Type B pancreatic cell (in vitro differentiated cells): ENCODE data around the gene YWHAG. TPM values are rescaled to one million over a fixed set of nuclear protein-coding genes. Genes with fewer than 3 reads are reported as not detected.
"Not testable (repeated sequence)": the region's sequence is repeated elsewhere in the genome, so short reads cannot be mapped to it uniquely, and the experiment has no call there.

Experiments
- DNase-seq: peaks from one replicate; pipeline ENCODE4 v3.0.0; 2021; ENCODE audit warnings: mixed read lengths; ENCODE audit not compliant: unreplicated experiment; ENCODE audit errors: extremely low spot score
- H3K27ac Mint-ChIP-seq: 2 replicates; pipeline ENCODE4 v1.8.0; 2021; ENCODE audit warnings: mild to moderate bottlenecking, mixed read lengths
- H3K27me3 Mint-ChIP-seq: 2 replicates; pipeline ENCODE4 v1.8.0; 2021; ENCODE audit warnings: mixed read lengths
- H3K36me3 Mint-ChIP-seq: 2 replicates; pipeline ENCODE4 v1.8.0; 2021; ENCODE audit warnings: mixed read lengths
- H3K4me1 Mint-ChIP-seq: one replicate; pipeline ENCODE4 v1.8.0; 2021; ENCODE audit warnings: mixed read lengths; ENCODE audit not compliant: unreplicated experiment
- H3K4me3 Mint-ChIP-seq: 2 replicates; pipeline ENCODE4 v1.8.0; 2021; ENCODE audit warnings: mild to moderate bottlenecking, mixed read lengths
- H3K9me3 Mint-ChIP-seq: 2 replicates; pipeline ENCODE4 v1.8.0; 2021; ENCODE audit warnings: mixed read lengths
- total RNA-seq: library from RNA; stranded (reverse); gene quantifications from 2 replicates; pipeline ENCODE4 v1.2.1, GENCODE V29; 2021; ENCODE audit warnings: low replicate concordance
- TF ChIP-seq, protein P1 (sequence below): fragments of 200-600 bp; sonication (generic); conservative IDR thresholded peaks from 2 replicates; pipeline ENCODE4 v1.5.0; 2021; ENCODE audit warnings: antibody characterized with exemption, mild to moderate bottlenecking

YWHAG gene
- total RNA-seq, 1 donor from 2014 or later: 140 TPM

DNA sequence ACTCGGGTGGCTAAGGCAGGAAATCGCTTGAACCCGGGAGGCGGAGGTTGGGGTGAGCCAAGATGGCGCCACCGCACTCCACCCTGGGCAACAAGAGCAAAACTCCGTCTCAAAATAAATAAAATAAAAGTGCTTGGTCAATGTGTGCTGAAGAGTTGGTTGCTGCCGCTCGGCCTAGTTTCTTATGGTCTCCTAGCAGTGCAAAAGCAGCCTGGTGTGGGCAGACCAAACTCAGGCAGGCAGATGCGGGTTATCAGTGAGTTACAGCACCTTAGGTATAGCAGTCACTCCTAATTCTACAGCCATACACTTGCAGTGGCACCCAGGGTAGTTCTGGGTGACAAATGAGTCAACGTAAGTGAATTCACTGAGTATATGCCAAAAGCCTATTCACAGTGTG, 33.7 kb downstream of the YWHAG start:
- Mint-ChIP-seq H3K27me3 (no peaks in the 10 kb centered on the region), H3K4me3 (no peak overlapping the region), H3K36me3 (peaks cover 25% of the 10 kb centered on the region), H3K9me3 (no peaks in the 10 kb centered on the region), H3K4me1 (peaks cover 15% of the 10 kb centered on the region), H3K27ac (no peak overlapping the region)
- DNase-seq: no peak
- TF ChIP-seq, protein P1, sequence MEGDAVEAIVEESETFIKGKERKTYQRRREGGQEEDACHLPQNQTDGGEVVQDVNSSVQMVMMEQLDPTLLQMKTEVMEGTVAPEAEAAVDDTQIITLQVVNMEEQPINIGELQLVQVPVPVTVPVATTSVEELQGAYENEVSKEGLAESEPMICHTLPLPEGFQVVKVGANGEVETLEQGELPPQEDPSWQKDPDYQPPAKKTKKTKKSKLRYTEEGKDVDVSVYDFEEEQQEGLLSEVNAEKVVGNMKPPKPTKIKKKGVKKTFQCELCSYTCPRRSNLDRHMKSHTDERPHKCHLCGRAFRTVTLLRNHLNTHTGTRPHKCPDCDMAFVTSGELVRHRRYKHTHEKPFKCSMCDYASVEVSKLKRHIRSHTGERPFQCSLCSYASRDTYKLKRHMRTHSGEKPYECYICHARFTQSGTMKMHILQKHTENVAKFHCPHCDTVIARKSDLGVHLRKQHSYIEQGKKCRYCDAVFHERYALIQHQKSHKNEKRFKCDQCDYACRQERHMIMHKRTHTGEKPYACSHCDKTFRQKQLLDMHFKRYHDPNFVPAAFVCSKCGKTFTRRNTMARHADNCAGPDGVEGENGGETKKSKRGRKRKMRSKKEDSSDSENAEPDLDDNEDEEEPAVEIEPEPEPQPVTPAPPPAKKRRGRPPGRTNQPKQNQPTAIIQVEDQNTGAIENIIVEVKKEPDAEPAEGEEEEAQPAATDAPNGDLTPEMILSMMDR: no peak

DNA sequence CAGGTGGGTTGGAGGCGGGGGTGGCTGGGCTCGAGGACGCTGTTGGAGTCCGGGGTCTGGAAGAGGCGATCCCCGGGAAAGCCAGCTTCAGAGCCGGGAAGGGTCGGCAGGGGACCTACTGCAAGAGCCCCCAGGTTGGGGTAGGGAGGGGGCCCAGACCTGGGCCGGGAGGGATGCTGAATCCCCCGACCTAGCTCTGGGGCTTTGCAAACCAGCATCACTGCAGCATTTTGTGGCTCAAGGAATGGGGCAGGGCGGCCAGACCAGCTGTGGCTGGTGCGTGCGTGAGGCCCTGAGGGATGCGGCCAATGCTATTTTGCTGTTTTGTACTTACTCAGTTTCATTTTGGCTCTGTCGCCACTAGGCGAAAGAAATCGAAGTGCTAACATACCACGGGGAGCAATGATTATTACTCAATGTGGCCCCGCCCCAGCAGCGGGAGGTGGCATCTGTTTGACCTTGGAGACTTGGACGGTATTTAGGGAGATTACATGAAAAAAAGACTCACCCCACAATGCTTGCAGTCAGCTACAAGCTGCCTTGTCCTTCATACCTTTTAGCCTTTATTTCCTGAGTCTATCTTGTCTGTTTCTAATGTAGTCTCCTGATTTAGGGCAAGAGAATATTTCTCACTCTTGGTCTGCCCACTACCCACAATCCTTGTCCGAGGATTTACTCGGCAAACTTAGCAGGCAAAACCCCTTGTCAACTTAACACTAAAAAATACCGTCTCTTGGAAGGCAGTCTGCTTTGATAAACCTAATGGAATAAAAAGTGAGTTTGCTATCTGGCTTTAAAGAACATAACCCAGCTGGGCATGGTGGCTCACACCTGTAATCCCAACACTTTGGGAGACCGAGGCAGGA, 40.1 kb downstream of the YWHAG start:
- Mint-ChIP-seq H3K36me3 (peaks cover 4% of the 10 kb centered on the region), H3K4me1 (peaks cover 23% of the 10 kb centered on the region), H3K4me3 (peak overlapping the region; percentile 94), H3K9me3 (no peaks in the 10 kb centered on the region), H3K27ac (peak overlapping the region; percentile 93), H3K27me3 (no peaks in the 10 kb centered on the region)
- DNase-seq: no peak
- TF ChIP-seq, protein P1: peak; percentile 62

DNA sequence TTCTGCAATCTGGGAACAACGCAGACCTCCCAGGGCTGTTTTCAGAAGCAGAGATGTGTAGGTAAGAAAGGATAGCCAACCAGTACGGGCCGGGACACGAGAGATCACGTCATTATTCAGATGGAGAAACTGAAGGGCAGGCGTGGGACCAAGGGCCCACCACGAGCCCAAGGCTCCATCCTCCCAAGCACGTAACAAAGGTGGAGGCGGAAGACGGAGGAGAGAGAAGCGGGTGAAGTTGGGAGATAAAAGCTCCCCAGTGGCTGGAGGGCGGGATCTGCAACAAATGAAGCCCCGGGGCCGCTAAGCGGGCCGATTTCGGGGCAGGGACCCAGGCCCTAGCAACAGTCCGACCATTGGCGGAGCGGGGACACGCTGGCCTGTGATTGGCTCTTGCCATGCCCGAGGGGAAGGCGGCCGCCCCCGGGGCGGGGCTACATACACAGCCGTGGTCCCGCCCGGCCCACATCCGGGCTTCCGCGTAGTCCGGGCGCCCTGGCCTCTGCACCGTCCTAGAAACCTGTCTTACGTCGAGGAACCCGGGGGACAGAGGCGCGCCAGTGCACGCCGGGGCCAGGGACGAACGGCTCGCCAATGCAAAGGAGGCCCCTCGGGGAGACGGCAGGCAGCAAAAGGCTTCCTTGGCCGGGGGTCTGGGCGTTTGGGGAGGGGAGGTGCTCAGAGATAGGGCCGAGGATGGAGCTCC, 40.9 kb downstream of the YWHAG start:
- Mint-ChIP-seq H3K4me3 (peak overlapping the region; percentile 94), H3K36me3 (peaks cover 4% of the 10 kb centered on the region), H3K27ac (peak overlapping the region; percentile 93), H3K9me3 (no peaks in the 10 kb centered on the region), H3K4me1 (peaks cover 23% of the 10 kb centered on the region), H3K27me3 (no peaks in the 10 kb centered on the region)
- peak; percentile 96 for DNase-seq
- TF ChIP-seq, protein P1: no peak

DNA sequence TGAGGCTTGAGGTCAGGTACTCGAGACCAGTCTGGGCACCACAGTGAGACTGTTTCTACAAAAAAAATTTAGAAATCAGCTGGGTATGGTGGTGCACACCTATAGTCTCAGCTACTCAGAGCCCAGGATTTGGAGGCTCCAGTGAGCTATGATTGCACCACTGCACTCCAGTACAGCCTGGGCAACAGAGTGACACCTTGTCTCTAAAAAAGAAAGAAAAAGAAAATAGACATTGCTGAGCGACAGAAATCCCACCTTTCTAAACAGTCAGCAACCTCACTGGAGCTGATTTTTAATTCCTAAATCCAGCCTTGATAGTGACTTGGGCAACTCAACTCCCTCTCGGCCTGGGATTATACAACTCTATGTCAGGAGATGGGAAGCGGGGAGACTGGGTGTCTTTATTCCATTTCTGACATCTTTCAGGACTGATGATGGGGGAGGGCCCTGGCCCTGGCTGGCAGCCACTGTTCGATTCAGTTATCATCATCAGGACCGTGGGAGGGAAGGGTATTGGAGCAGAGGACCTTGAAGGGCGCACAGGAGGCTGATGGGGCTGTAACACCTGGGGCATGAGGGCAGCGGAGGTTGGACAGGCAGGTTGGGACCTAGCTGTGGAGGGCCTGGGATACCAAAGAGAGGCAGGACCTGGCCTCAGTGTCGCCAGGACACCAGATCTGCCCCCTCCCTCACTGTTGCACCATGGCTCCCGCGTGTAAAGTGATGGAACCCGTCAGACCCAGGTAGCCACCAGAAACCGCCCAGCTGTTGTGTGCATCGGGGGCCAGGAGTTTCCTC, 41.6 kb downstream of the YWHAG start:
- TF ChIP-seq, protein P1: no peak
- Mint-ChIP-seq H3K4me3 (peak overlapping the region; percentile 94), H3K36me3 (peaks cover 4% of the 10 kb centered on the region), H3K27ac (peak overlapping the region; percentile 93), H3K9me3 (no peaks in the 10 kb centered on the region), H3K4me1 (peaks cover 23% of the 10 kb centered on the region), H3K27me3 (no peaks in the 10 kb centered on the region)
- no peak for DNase-seq

DNA sequence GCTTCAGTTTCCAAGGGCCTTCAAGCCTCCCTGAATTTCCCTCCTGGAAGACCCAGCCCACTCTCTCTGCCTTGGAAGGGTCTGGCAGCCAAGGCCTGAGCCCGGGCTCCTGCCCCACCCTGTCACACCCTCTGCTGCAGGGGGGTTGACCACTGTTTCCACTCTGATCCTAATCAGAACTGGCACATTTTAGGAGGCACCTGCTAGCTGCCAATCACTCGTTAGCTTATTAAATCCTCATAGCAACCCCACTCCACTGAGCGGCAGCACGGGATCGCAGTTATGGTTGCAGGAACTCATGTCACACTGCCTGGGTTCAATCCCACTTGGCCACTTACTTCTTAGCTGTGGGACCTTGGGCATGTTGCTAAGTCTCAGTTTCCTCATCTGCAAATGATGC, 43.4 kb downstream of the YWHAG start:
- TF ChIP-seq, protein P1: no peak
- H3K27ac Mint-ChIP-seq: no peak overlapping the region
- H3K9me3 Mint-ChIP-seq: no peaks in the 10 kb centered on the region
- H3K36me3 Mint-ChIP-seq: no peaks in the 10 kb centered on the region
- peaks cover 23% of the 10 kb centered on the region for H3K4me1 Mint-ChIP-seq
- H3K27me3 Mint-ChIP-seq: no peaks in the 10 kb centered on the region
- no peak overlapping the region for H3K4me3 Mint-ChIP-seq
- no peak for DNase-seq

DNA sequence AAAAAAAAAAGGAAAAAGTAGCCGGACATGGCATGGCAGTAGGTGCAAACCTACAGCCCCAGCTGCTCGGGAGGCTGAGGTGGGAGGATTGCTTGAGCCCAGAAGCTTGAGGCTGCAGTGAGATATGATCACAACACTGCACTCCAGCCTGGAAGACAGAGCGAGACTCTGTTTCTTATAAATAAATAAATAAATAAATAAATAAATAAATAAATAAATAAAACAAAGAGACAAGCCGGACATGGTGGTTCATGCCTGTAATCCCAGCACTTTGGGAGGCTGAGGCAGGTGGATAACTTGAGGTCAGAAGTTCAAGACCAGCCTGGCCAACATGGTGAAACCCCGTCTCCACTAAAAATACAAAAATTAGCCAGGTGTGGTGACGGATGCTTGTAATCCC, 44.1 kb downstream of the YWHAG start:
- not testable (repeated sequence) for H3K27ac Mint-ChIP-seq, H3K4me3 Mint-ChIP-seq, H3K36me3 Mint-ChIP-seq, H3K9me3 Mint-ChIP-seq, DNase-seq, H3K27me3 Mint-ChIP-seq
- peaks cover 23% of the 10 kb centered on the region for H3K4me1 Mint-ChIP-seq
